ENCODE measurements around the gene FAM234B. TPM values are rescaled to one million over a fixed set of nuclear protein-coding genes. Genes with fewer than 3 reads are reported as not detected.

Gene FAM234B
- total and polyA plus RNA-seq, 2 donors (not counting 1 experiment from before 2014, with no cell fraction given), result 2.6 to 8.2 TPM

DNA sequence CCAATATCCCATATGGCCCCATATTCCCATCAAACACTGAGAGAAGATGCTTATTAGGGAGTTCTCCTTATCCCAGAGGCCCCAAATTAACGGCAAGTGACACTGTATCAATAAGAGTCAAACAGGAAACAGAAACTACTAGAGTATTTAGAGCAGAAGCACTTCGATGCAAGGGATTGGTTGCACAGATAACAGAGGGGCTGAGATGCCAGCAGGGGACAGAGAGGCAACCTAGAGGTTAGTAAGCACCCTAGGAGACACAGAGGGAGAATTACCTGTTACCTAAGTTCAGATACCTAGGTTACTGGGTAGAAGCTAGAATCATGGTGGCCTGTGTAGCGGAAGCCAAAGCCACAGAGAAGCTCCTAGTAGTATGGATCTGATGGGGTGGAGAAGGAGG is 47.0 kb upstream of the FAM234B start:
- 67% methylated on average over 2 of the region's 3 CpGs for WGBS (ENCODE audit: insufficient coverage)
- Mint-ChIP-seq H3K27me3 (no peaks in the 10 kb centered on the region), H3K9me3 (ENCODE audit: insufficient read depth) (no peaks in the 10 kb centered on the region), H3K4me1 (peaks cover 40% of the 10 kb centered on the region), H3K4me3 (no peak overlapping the region), H3K27ac (no peak overlapping the region)
- H3K27ac ChIP-seq (ENCODE audit: low read length in 2 of 2), result no peak overlapping the region
- no peak overlapping the region for H3K4me2 ChIP-seq (replicated peaks; ENCODE audit: low read depth, low read length, poor library complexity, severe bottlenecking)
- DNase-seq, result no peak
- H3K27me3 ChIP-seq (replicated peaks in 1 of 4; ENCODE audit: control extremely low read depth in 1 of 4, control insufficient read depth in 3 of 4, insufficient read depth in 4 of 4, low read length in 3 of 4), result peaks cover 0 to 3% (median 0%) of the 10 kb centered on the region in 4 experiments
- H3K4me1 ChIP-seq (ENCODE audit: control insufficient read depth in 2 of 2, insufficient read depth in 2 of 2, low read length in 2 of 2), result peaks cover 15 to 25% of the 10 kb centered on the region in 2 donors
- H3K36me3 ChIP-seq (replicated peaks in 1 of 2; ENCODE audit: control extremely low read depth in 1 of 2, control insufficient read depth in 1 of 2, extremely low read depth in 1 of 2, insufficient read depth in 2 of 2, low read length in 1 of 2), result no peaks in the 10 kb centered on the region
- CTCF ChIA-PET, result interaction anchor here (1.3 to 1.5 kb wide), 2 partner anchors 11 to 215 kb away, joined by 5 read pairs; no protein-coding TSS in a partner anchor
- TF ChIP-seq, protein P1, sequence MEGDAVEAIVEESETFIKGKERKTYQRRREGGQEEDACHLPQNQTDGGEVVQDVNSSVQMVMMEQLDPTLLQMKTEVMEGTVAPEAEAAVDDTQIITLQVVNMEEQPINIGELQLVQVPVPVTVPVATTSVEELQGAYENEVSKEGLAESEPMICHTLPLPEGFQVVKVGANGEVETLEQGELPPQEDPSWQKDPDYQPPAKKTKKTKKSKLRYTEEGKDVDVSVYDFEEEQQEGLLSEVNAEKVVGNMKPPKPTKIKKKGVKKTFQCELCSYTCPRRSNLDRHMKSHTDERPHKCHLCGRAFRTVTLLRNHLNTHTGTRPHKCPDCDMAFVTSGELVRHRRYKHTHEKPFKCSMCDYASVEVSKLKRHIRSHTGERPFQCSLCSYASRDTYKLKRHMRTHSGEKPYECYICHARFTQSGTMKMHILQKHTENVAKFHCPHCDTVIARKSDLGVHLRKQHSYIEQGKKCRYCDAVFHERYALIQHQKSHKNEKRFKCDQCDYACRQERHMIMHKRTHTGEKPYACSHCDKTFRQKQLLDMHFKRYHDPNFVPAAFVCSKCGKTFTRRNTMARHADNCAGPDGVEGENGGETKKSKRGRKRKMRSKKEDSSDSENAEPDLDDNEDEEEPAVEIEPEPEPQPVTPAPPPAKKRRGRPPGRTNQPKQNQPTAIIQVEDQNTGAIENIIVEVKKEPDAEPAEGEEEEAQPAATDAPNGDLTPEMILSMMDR (IDR thresholded peaks at IDR 0.05), result no peak
- TF ChIP-seq EZH2 (IDR thresholded peaks at IDR 0.05; ENCODE audit: borderline replicate concordance, insufficient read depth, low read depth, low read length, poor library complexity, severe bottlenecking), result no peak
- no peak overlapping the region for H3K9ac ChIP-seq (ENCODE audit: low read length)
- intact Hi-C loops (cut with micrococcal nuclease), result no loop called here
- no peaks in the 10 kb centered on the region for H4K20me1 ChIP-seq (ENCODE audit: control insufficient read depth, insufficient read depth, low read length, poor library complexity, severe bottlenecking)
- POLR2A ChIA-PET, result no interaction called here
- no peaks in the 10 kb centered on the region for H3K79me2 ChIP-seq (ENCODE audit: control insufficient read depth, insufficient read depth, low read length)
- no peak for ATAC-seq (ENCODE audit: low read depth)
- no peak overlapping the region for H2AFZ ChIP-seq (ENCODE audit: insufficient read depth, low read depth, low read length, poor library complexity, severe bottlenecking)
- H3K9me3 ChIP-seq (ENCODE audit: control extremely low read depth in 1 of 3, control insufficient read depth in 2 of 3, insufficient read depth in 1 of 3, low read length in 2 of 3), result no peaks in the 10 kb centered on the region
- no peak overlapping the region for H3K4me3 ChIP-seq (ENCODE audit: control extremely low read depth in 1 of 5, extremely low read depth in 1 of 5, insufficient read depth in 1 of 5, low read depth in 2 of 5, low read length in 4 of 5)

DNA sequence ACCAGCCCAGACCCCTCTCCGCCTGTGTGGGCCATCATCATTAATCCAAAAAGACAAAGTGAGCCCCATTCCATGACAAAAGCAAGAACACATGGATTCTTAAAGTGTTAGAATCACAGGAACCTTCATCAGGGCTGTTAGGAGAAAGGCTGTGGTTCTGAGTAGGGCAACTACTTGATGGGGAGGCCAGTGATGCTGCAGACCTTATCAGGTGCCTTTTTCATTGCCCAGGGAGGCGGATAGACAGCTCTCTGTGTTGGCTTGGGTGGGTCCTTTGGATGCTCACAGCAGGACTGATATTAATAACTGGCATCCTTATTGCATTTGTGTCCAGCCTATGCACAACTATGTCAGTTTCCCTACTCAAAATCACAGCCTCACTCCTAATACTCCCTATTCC is 46.4 kb upstream of the FAM234B start:
- Histone ChIP-seq H3K9ac (ENCODE audit: low read length) (no peak overlapping the region), H3K79me2 (ENCODE audit: control insufficient read depth, insufficient read depth, low read length) (no peaks in the 10 kb centered on the region)
- no peak overlapping the region for H3K4me3 Mint-ChIP-seq

More for the DNA sequence above, 46.4 kb upstream of the FAM234B start:
- TF ChIP-seq, protein P1 (IDR thresholded peaks at IDR 0.05), result no peak
- TF ChIP-seq EZH2 (IDR thresholded peaks at IDR 0.05; ENCODE audit: borderline replicate concordance, insufficient read depth, low read depth, low read length, poor library complexity, severe bottlenecking), result no peak
- H3K4me2 ChIP-seq (replicated peaks; ENCODE audit: low read depth, low read length, poor library complexity, severe bottlenecking), result no peak overlapping the region
- no peak for DNase-seq
- intact Hi-C loops (cut with micrococcal nuclease), result no loop called here
- peaks cover 12 to 20% of the 10 kb centered on the region in 2 donors for H3K4me1 ChIP-seq (ENCODE audit: control insufficient read depth in 2 of 2, insufficient read depth in 2 of 2, low read length in 2 of 2)
- ATAC-seq (ENCODE audit: low read depth), result no peak
- POLR2A ChIA-PET, result interaction anchor here (0.6 kb wide), 1 partner anchor 272 kb away, joined by 5 read pairs; no protein-coding TSS in a partner anchor
- H3K27me3 Mint-ChIP-seq, result no peaks in the 10 kb centered on the region
- no peaks in the 10 kb centered on the region for H3K36me3 ChIP-seq (replicated peaks in 1 of 2; ENCODE audit: control extremely low read depth in 1 of 2, control insufficient read depth in 1 of 2, extremely low read depth in 1 of 2, insufficient read depth in 2 of 2, low read length in 1 of 2)
- no peak overlapping the region for H3K4me3 ChIP-seq (ENCODE audit: control extremely low read depth in 1 of 5, extremely low read depth in 1 of 5, insufficient read depth in 1 of 5, low read depth in 2 of 5, low read length in 4 of 5)
- no peaks in the 10 kb centered on the region for H3K9me3 Mint-ChIP-seq (ENCODE audit: insufficient read depth)
- H3K27ac Mint-ChIP-seq, result no peak overlapping the region
- no peaks in the 10 kb centered on the region for H4K20me1 ChIP-seq (ENCODE audit: control insufficient read depth, insufficient read depth, low read length, poor library complexity, severe bottlenecking)
- no peak overlapping the region for H3K27ac ChIP-seq (ENCODE audit: low read length in 2 of 2)
- CTCF ChIA-PET, result interaction anchor here (1.3 to 1.5 kb wide), 2 partner anchors 12 to 214 kb away, joined by 5 read pairs; no protein-coding TSS in a partner anchor
- H3K9me3 ChIP-seq (ENCODE audit: control extremely low read depth in 1 of 3, control insufficient read depth in 2 of 3, insufficient read depth in 1 of 3, low read length in 2 of 3), result no peaks in the 10 kb centered on the region
- peaks cover 36% of the 10 kb centered on the region for H3K4me1 Mint-ChIP-seq
- H3K27me3 ChIP-seq (replicated peaks in 1 of 4; ENCODE audit: control extremely low read depth in 1 of 4, control insufficient read depth in 3 of 4, insufficient read depth in 4 of 4, low read length in 3 of 4), result peaks cover 0 to 3% (median 0%) of the 10 kb centered on the region in 4 experiments
- 33% methylated on average over 1 of the region's 2 CpGs for WGBS (ENCODE audit: insufficient coverage)
- H2AFZ ChIP-seq (ENCODE audit: insufficient read depth, low read depth, low read length, poor library complexity, severe bottlenecking), result no peak overlapping the region
